SW480 (cell line): ENCODE measurements around the gene AKAP8L.
"Not testable (repeated sequence)": the region's sequence is repeated elsewhere in the genome, so short reads cannot be mapped to it uniquely, and the experiment has no call there.

Experiments used
- DNase-seq: peaks from one replicate; pipeline ENCODE4 v3.0.0-alpha.2; 2016; ENCODE audit warnings: low spot score

AKAP8L gene

DNA sequence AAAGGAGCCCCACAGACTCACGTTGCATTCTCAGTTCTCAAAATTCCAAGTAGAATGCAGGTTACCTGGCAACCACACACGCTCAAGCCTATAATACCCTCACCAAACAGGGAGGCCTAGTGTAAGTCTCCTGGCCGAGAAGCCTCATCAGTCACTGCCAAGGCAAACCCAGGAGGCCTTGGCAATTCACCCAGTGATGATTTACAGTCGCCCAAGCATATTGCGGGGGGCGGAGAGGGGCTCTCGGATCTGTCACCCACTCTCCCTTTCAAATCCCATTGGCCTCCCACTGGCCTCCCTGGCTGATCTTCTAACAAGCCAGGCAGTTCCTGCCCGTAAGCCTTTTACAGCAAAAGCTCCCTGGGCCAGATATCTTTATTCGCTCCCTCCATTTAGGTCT, 1.1 kb downstream of the AKAP8L start:
- no peak for DNase-seq

DNA sequence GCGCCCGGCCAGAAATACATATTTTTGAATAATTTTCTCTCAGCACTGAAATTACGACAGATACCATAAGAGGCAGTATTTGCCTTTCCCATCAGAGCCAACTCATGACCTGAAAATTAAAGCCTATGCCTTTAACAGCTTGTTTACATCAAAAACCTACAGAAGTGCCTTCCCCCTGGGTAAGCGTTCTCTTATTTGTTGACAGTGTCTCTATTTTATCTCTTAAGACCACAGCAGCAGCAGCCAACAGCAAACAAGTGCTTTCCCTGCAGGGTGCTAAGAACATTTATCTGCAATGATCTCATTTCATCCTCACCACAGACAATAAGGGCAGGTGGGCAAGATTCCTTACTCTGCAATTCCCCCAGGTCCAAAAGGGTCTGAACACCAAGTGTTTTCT, 6.0 kb downstream of the AKAP8L start:
- no peak for DNase-seq

DNA sequence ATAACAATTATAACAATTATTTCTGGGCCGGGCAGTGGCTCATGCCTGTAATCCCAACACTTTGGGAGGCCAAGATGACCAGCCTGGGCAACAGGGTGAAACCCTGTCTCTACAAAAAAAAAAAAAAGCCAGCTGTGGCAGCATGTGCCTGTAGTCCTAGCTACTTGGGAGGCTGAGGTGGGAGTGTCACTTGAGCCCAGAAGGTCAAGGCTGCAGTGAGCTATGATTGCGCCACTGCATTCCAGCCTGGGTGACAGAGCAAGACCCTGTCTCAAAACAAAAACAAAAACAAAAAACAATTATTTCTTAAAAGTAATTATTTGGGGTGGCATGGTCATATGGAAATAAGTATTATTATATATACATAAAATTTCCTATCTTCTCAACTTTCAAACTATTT, 7.4 kb downstream of the AKAP8L start:
- DNase-seq, result not testable (repeated sequence)

DNA sequence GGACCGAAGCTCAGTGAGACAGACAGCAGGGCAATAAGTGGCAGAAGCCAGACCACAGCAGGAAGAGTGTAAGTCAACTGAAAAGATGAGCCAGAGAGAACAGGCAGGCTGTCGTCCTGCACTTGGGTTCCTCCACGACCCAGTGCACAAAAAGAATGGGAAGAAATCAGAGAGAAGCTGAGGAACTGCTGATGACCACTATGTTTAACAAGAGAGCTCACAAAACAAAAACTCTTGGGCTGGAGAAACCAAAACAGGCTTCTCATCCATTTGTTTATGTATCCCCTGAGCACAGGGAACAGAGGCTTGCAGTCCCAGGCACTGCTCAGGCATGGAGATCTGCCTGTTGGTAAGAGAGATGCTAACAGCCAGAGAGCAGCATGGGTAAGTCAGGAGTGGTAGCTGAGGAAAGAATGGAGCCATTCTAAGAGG, 14.0 kb downstream of the AKAP8L start:
- no peak for DNase-seq

DNA sequence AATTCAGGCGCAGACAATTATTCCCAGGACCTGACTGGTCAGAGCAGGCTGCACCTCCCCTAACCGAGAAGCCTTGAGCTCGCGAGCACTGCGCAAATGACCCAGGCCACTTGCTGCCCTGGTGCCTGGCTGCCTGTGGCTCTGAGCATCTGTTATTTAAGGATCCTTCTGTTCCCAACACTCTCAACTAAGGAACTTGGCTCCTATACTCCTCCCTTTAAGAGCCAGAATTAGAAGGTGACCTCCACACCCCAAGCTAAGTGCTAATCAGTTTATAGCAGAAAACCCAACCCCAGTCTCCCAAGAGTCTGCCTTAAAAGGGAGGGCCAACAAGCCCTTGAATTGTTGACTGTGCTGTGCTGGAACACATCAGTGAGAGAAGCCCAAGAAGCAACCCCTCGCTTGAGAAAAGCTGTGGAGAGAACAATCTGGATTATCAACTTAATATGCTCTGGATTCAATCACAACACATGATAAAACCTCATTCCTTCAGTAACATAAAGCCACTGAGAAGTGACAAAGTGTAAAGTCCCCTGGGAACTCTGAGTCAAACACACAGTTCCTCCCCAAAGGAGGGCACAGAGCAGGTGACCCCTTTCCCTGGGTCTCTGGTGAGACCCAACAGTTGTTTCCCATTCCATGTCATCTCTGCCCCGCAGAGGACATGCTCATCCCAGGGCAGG, 14.6 kb downstream of the AKAP8L start:
- DNase-seq, result no peak

DNA sequence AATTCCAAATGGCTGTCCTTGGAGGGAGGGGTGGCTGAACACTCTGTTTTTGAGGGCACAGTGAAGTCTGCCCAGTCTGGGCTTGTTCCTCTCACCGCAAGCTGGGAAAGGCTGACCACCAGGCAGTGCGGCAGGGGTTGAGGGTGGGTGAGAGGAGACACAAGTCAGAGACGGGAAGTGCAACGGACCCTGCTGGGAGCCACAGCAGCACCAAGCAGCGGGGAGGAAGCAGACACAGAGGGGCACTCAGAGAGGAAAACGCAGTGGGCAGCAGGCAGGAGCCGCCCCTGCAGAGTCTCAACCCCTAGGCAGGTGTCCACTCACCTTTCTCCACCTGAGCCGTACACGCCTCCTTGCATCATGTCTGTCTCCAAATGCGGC, 15.6 kb downstream of the AKAP8L start:
- no peak for DNase-seq

DNA sequence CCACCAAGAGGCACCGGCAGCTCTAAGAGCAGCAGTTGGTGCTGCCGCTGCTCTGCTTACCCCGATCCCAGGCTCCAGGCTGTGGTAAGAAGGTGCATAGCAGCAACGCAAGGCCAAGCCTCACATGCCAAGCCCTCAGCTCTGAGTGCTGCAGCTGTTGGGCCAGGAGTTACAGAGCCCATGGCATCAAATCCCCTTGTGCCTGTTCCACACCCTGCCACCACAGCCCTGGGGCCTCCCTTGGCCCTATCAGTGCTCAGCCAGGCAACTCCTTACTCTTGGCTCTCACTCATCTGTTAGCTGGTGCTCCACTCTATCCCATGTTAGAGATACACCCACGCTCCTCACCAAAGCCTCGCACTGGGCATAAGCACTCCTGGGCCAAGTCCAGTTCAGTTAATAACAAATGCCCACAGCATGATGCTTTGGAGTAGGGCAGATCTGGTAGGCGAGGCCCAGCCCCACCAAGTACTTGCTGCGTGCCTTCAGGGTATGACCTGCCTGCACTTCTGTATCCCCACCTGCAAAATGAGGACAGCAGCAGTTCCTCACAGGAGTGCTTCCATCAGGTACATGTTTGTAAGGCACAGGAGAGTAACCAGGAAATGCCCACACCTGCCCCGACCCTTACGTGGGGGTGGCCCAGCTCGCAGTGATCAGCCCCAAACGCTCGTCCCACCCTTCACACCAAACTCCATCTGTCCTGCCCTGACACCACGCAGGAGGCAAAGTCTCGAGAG, 16.2 kb downstream of the AKAP8L start:
- DNase-seq, result no peak

DNA sequence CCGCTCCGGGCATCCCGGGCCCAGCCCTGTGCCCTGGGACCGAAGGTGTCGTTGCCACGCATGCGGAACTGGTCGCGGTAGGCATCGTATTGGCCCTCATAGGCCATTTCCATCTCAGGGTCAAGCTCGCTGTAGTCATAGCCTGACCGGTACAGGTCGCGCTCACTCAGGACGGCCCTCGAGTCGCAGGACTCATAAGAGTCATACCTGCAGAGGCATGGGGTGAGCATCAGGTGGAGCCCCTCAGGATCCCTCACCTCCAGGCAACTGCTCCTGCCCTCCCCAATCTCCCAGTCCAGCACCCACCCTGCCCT, 17.4 kb downstream of the AKAP8L start:
- no peak for DNase-seq

DNA sequence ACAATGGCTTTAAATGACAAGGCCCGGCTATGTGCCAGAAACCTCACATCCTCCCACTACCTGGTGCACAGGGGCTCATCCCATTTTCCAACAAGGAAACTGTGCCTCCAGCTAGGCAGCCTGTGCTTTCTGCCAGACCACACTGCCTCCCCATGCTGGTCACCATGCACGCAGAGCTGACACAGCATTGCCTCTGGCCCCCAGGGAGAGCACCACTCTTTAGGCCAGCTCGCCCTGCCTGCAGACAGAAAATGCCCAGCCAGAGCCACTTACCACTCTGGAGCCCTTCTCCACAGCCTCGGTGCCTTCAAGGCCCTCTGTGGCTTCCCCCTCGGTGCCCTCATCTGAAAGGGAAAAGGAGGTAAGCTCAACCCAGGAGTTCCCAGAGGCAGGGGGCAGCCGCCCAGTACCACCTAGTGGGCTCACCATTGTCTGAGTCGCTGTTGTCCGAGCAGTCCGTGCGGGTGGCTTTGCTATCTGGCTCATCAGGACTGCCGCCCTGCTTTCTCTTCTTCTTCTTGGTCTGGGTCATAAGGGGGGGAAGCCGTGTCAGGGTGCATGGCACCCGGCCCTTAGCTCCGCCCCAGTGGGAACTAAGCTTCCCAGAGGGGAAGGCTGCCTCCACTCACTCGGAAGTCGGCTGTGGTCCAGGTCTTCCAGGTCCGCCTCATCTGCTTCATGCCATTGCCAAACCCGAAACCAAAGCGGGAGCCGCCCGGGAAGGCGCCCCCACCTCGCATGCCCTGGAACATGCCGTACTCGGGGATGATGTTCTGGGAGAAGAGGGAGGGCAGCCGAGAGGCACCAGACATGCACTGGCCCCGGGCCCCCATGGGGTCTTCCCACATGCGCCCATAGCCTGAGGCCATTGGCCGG, 18.0 kb downstream of the AKAP8L start:
- no peak for DNase-seq

DNA sequence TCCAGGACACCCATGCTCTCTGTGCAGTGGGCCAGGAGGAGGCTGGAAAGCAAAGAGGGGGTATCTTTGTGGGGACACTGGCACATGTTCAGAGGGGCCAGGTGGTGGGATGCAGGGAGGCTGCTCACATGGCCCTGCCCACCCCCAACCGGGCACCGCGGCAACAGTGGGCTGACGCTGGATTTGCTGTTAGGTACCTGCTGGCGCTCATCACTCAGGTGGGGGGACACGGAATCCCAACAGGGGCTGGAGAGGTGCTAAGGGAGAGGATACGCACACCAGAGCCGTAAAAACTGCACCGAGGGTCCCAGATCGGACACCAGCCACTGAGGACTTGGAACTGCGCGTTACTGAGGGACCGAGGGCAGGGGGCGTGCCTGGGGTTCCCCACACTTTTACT, 19.2 kb downstream of the AKAP8L start:
- DNase-seq, result no peak

DNA sequence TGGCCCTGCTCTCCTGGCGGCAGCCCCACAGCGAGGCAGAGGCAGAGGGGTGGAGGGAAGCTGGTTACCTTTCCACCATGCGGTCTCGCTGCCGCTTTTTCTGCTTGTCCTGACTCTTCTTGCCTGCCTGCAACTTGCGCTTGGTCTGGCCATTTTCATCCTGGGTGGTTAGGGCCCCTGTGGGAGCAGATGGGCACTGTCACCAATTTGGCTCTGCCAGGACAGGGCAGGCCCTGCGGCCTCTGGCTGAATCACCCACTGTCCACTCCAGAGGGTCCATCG, 19.6 kb downstream of the AKAP8L start:
- no peak for DNase-seq

DNA sequence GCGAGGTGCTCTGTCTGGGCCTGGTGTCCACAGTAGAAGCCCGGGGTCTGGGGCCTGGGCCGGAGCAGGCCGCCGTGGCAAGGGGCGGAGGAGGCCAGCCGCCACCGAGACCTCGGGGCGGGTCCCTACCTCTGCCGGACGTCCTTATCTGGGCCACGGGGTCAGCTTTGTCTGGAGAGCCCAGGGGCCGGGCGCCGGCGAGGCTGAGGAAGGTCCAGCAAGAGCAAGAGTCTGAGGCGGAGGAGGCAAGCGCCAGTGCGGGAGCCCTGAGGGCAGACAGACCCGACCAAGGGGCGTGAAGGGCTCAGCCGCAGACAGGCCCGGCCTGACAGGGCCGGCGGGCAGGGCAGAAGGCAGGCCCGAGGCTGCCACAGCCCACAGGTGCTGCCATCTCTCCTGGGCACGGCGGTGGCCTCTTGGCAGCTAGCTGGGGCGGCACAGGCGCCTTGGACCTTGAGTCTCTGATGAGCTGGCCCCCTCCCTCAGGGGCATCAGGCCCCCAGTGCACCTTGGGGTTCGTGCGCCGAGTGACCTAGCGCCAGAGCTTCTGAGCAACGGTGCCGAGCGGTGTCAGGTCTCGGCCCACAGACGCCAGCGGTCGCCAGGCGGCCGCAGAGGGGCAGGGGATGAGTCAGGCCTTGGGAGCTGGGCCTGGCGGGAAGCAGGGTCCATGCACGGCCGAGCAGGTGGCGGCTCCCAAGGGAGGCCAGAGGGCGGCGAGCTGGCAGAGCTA, 20.1 kb downstream of the AKAP8L start:
- no peak for DNase-seq

DNA sequence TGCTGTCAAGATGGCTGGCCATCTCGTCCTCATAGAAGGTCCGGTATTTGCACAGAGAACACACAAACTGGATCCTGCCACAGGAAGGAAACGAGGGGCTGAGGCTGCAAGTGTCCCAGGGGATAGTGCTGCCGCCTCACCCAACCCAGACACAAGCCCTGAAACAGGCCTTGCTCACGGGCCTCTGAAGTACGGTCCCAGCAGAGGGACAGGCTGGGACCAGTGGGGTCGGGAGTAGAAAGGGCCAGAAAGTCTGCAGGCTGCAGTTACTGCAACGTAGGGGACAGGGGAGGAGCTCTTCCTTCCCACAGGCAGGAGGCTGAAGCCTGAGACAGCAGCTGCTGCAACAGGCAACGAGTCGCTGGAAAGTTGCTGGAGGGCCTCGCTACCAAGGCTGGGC, 21.0 kb downstream of the AKAP8L start:
- no peak for DNase-seq

DNA sequence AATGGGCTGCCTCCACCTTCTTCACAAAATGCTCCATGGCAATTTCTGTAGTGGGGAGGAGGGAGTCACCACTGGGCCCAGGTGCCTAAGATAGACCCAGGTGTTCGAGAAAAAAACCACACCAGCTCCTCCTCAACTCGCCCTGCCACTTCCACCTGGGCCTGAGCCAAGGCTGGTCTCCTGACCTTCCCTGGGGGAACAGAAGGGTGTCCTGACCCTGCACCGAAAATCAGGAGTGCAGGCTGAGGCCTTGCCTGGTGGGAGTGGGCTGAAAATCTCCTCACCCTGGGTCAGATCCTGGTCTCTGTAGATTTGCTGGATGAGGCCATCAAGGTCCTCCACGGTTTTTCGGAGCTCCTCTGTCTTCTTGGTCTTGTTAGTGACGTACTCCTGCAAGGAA, 21.6 kb downstream of the AKAP8L start:
- DNase-seq, result no peak

DNA sequence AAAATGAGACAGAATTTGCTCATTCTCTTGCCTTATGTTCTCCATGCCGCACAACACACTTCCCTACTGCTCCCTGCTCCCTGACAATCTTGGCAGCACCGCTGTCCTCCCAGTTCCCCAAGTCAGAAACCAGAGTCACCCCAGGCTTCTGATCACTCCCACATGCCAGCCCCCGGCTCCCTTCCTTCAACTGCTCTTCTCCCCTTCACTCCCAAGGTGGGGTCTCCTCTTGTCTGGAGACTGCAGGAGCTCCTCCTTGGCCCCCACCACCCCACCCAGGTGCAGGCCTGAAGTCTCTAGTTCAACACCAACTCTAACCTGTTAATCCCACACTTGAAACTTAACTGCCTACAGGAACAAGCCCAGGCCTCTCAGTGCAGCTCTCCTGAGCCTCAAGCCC, 22.4 kb downstream of the AKAP8L start:
- no peak for DNase-seq

DNA sequence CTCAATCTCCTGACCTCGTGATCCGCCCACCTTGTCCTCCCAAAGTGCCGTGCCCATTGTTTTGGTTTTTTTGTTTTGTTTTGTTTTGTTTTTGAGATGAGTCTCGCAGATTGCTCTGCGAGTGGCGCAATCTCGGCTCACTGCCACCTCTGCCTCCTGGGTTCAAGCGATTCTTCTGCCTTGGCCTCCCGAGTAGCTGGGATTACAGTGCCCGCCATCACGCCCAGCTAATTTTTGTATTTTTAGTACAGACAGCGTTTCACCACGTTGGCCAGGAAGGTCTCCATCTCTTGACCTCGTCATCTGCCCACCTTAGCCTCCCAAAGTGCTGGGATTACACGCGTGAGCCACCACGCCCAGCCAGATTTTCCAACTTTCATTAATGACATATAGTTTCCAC, 23.5 kb downstream of the AKAP8L start:
- not testable (repeated sequence) for DNase-seq

DNA sequence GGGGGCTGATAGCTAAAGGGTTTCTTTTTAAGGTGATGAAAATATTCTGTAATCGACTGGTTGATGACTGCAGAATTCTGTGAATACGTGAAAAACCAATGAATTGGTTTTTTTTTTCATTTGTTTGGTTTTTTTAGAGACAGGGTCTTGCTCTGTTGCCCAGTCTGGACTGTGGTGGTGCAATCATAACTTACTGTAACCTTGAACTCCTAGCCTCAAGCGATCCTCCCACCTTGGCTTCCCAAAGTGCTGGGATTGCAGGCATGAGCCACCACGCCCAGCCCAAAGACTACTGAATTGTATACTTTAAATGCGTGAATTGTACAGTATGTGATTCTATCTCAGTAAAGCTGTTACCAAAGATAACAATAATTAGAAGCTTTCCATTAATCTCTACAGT, 24.4 kb downstream of the AKAP8L start:
- no peak for DNase-seq

DNA sequence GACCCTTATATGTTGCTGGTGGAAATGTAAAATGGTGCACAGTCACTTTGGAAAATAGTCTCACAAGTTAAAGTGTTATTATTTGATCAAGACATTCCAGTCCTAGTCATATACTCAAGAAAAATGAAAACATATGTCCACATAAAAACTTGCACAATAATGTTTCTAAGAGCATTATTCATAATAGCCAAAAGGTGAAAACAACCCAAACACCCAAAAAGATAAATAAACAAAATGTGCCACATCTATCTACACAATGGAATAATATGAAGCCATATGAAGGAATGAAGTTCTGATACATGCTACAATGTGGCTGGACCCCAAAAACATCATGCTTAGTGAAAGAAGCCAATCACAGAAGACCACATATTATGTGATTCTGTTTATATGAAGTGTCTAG, 24.8 kb downstream of the AKAP8L start:
- no peak for DNase-seq

DNA sequence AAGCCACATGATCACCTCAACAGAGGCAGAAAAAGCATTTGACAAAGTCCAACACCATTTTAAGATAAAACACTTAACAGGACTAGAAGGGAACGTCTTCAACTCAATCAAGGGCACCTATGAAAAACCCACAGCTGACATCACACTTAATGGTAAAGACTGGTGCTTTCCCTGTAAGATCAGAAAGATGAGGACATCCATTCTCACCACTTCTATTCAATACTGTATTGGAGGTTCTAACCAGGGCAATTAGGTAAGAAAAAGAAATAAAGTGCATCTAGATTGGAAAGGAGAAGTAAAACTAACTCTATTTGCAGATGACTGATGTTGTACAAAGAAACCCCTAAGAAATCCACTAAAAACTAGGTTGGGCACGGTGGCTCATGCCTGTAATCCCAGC, 28.0 kb downstream of the AKAP8L start:
- no peak for DNase-seq

DNA sequence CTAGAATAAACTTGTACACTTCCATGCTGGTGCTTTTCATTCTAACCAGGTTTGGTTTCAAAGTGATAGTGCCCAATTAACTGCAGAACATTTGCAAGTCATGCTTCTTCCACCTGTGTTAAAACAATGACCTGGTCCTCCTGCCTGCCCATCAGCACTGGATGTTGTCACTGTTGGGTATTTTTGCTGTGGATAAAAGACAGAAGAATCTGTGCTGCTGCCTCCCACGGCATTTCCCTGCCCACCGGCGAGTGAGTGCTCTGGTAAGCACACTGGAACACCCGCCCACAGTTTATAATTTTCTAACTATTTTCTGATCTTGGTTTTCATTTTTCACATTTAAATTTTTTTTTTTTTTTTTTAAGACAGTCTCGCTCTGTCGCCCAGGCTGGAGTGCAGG, 36.9 kb downstream of the AKAP8L start:
- DNase-seq, result no peak

DNA sequence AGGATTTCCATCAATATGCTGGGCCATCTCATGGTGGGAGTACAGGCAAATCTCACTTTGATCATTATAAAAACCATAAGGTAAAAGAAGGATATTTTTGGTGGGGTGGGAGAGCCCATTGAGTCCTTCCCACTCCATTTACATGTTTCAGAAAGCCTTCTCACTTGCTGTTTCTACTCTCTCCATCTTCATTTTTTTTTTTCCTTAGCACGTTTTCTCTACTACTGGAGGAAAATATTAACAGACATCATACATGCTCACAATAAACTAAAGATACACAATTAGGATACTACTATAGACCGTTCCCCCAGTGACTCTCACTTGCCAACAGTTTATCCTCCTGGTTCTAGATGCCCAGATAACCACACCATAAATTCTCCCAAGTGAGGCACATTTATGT, 37.4 kb downstream of the AKAP8L start:
- no peak for DNase-seq

DNA sequence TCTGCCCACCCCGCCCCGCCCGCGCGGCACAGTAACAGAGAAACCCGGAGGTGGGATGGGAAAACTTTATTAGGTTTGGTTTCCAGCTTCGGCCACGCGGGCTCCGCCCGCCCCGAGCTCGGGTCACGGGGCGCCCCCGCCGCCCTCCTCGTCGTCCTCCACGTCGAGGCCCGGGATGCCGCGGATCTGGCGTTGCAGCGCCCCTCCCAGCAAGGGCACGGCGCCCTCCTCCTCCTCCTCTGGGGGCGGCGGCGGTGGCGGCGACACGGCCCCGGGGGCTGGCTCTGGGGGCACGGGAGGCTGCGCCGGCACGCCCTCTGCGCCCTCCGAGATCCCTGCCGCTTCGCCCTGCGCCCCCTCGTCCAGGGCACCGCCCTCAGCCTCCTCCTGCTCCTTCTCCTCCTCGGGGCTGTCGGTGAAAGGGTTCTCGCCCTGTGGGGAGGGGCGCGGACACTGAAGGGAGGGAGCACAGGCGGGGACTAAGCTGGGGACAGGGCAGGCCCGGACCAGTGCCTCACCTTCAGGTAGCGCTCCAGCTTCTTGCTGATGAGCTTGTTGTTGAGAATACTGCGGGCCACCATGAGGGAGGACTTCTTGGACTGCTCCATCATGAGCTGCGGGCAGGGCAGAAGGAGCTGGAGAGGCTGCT, 38.7 kb downstream of the AKAP8L start:
- DNase-seq, result peak; percentile 76
